Epithelial cell of proximal tubule (primary cell): ENCODE measurements around the gene DSE. TPM values are rescaled to one million over a fixed set of nuclear protein-coding genes. Genes with fewer than 3 reads are reported as not detected.

Experiments
- DNase-seq: peaks from one replicate; pipeline ENCODE4 v3.0.0-alpha.2; 2011; ENCODE audit warnings: low read depth
- H3K4me3 ChIP-seq: 2 replicates; pipeline ENCODE4 v1.5.1; 2011; ENCODE audit warnings: low read depth, mild to moderate bottlenecking, low read length
- CTCF ChIP-seq: conservative IDR thresholded peaks from 2 replicates; pipeline ENCODE4 v1.5.1; 2012; ENCODE audit warnings: low read depth, mild to moderate bottlenecking, low read length
- total RNA-seq: library from RNA; depleted of rRNA; stranded (reverse); fragments of >200 nt; gene quantifications from 2 replicates; pipeline ENCODE4 v1.2.3, GENCODE V29; 2015

Gene DSE
- total RNA-seq, 1 donor from 2014 or later: 36.1 TPM

- no peak for TF ChIP-seq CTCF
- no peak for DNase-seq
- no peak overlapping the region for H3K4me3 ChIP-seq
Measured at GRCh38 chr6:116467096-116467495, 96.3 kb downstream of the DSE start.

GRCh38 chr6:116467514-116467913 lies 96.8 kb downstream of the DSE start:
- TF ChIP-seq CTCF: no peak
- H3K4me3 ChIP-seq: no peak overlapping the region
- no peak for DNase-seq

GRCh38 chr6:116468293-116468692 lies 97.5 kb downstream of the DSE start:
- TF ChIP-seq CTCF: no peak
- no peak for DNase-seq

GRCh38 chr6:116471531-116471930 lies 100.8 kb downstream of the DSE start:
- TF ChIP-seq CTCF: no peak
- DNase-seq: no peak
- no peak overlapping the region for H3K4me3 ChIP-seq

More at GRCh38 chr6:116468293-116468692, 97.5 kb downstream of the DSE start:
- H3K4me3 ChIP-seq: no peak overlapping the region

GRCh38 chr6:116472706-116473105 lies 102.0 kb downstream of the DSE start:
- no peak overlapping the region for H3K4me3 ChIP-seq
- no peak for DNase-seq
- TF ChIP-seq CTCF: no peak

GRCh38 chr6:116475141-116475540 lies 104.4 kb downstream of the DSE start:
- H3K4me3 ChIP-seq: no peak overlapping the region
- DNase-seq: no peak
- no peak for TF ChIP-seq CTCF

GRCh38 chr6:116476002-116476678 lies 105.4 kb downstream of the DSE start:
- no peak overlapping the region for H3K4me3 ChIP-seq
- DNase-seq: no peak
- TF ChIP-seq CTCF: no peak
